HUES6 (cell line): ENCODE data around the gene EHBP1L1.
A peak's percentile ranks its signal among the peaks of the same experiment; 100 is the strongest.

Experiments used
- H3K27ac ChIP-seq: 2 replicates; pipeline ENCODE4 v1.7.0; 2013; ENCODE audit warnings: low read depth, mild to moderate bottlenecking, low read length, inconsistent platforms
- H3K27me3 ChIP-seq: 2 replicates; pipeline ENCODE4 v1.6.1; 2013; ENCODE audit warnings: low read length; ENCODE audit not compliant: control insufficient read depth, insufficient read depth
- H3K36me3 ChIP-seq: 2 replicates; pipeline ENCODE4 v1.6.1; 2013; ENCODE audit warnings: low read length; ENCODE audit not compliant: control insufficient read depth, insufficient read depth
- H3K4me1 ChIP-seq: 2 replicates; pipeline ENCODE4 v1.6.1; 2013; ENCODE audit warnings: low read length; ENCODE audit not compliant: control insufficient read depth, insufficient read depth
- H3K4me3 ChIP-seq: 2 replicates; pipeline ENCODE4 v1.5.1; 2013; ENCODE audit warnings: low read depth, low read length
- H3K9ac ChIP-seq: one replicate; pipeline ENCODE4 v1.6.1; 2013; ENCODE audit warnings: mild to moderate bottlenecking, low read length
- H3K9me3 ChIP-seq: 2 replicates; pipeline ENCODE4 v1.6.1; 2013; ENCODE audit warnings: low read depth, low read length; ENCODE audit not compliant: control insufficient read depth, insufficient read depth

EHBP1L1 gene

GRCh38 chr11:65606876-65607613, 31.2 kb downstream of the EHBP1L1 start:
- Histone ChIP-seq H3K27ac (no peak overlapping the region; the same call in 1 of the 2 replicates), H3K4me3 (peak overlapping the region; percentile 57)

GRCh38 chr11:65607614-65608426, 32.0 kb downstream of the EHBP1L1 start:
- no peak overlapping the region for H3K9ac ChIP-seq
- peaks cover 30% of the 10 kb centered on the region for H3K4me1 ChIP-seq
- H3K9me3 ChIP-seq = no peaks in the 10 kb centered on the region
- H3K27ac ChIP-seq = no peak overlapping the region
- H3K36me3 ChIP-seq = peaks cover 32% of the 10 kb centered on the region
- H3K27me3 ChIP-seq = no peaks in the 10 kb centered on the region
- peak overlapping the region; percentile 57 for H3K4me3 ChIP-seq

More at GRCh38 chr11:65606876-65607613, 31.2 kb downstream of the EHBP1L1 start:
- Histone ChIP-seq H3K9me3 (no peaks in the 10 kb centered on the region), H3K36me3 (peaks cover 32% of the 10 kb centered on the region), H3K4me1 (peaks cover 22% of the 10 kb centered on the region), H3K9ac (no peak overlapping the region), H3K27me3 (no peaks in the 10 kb centered on the region)

- no peak overlapping the region for H3K27ac ChIP-seq
- no peaks in the 10 kb centered on the region for H3K27me3 ChIP-seq
- no peak overlapping the region for H3K4me3 ChIP-seq
- peaks cover 20% of the 10 kb centered on the region for H3K36me3 ChIP-seq
- H3K4me1 ChIP-seq = peaks cover 36% of the 10 kb centered on the region
- H3K9ac ChIP-seq = no peak overlapping the region
- no peaks in the 10 kb centered on the region for H3K9me3 ChIP-seq
Measured at GRCh38 chr11:65609229-65609628, 33.4 kb downstream of the EHBP1L1 start.

- Histone ChIP-seq H3K4me1 (peaks cover 36% of the 10 kb centered on the region), H3K9ac (no peak overlapping the region), H3K27me3 (no peaks in the 10 kb centered on the region), H3K27ac (no peak overlapping the region), H3K4me3 (no peak overlapping the region), H3K36me3 (peaks cover 15% of the 10 kb centered on the region), H3K9me3 (no peaks in the 10 kb centered on the region)
Measured at GRCh38 chr11:65609665-65610064, 33.8 kb downstream of the EHBP1L1 start.

GRCh38 chr11:65610404-65610803, 34.6 kb downstream of the EHBP1L1 start:
- H3K4me3 ChIP-seq = no peak overlapping the region
- H3K27ac ChIP-seq = no peak overlapping the region
- no peak overlapping the region for H3K9ac ChIP-seq

GRCh38 chr11:65611028-65611757, 35.3 kb downstream of the EHBP1L1 start:
- no peak overlapping the region; the same call in 1 of the 2 replicates for H3K4me3 ChIP-seq
- no peaks in the 10 kb centered on the region for H3K9me3 ChIP-seq
- no peaks in the 10 kb centered on the region for H3K27me3 ChIP-seq
- peaks cover 36% of the 10 kb centered on the region for H3K4me1 ChIP-seq
- H3K27ac ChIP-seq = no peak overlapping the region
- H3K9ac ChIP-seq = no peak overlapping the region
- H3K36me3 ChIP-seq = peaks cover 3% of the 10 kb centered on the region; the same call in 1 of the 2 replicates

More at GRCh38 chr11:65610404-65610803, 34.6 kb downstream of the EHBP1L1 start:
- H3K9me3 ChIP-seq = no peaks in the 10 kb centered on the region
- H3K36me3 ChIP-seq = peaks cover 8% of the 10 kb centered on the region
- H3K4me1 ChIP-seq = peaks cover 36% of the 10 kb centered on the region
- H3K27me3 ChIP-seq = no peaks in the 10 kb centered on the region

GRCh38 chr11:65611758-65612603, 36.1 kb downstream of the EHBP1L1 start:
- Histone ChIP-seq H3K9ac (peak overlapping the region; percentile 9), H3K27me3 (no peaks in the 10 kb centered on the region), H3K4me1 (peaks cover 36% of the 10 kb centered on the region), H3K27ac (no peak overlapping the region), H3K9me3 (no peaks in the 10 kb centered on the region), H3K4me3 (peak overlapping the region; percentile 75; the same call in 1 of the 2 replicates), H3K36me3 (peaks cover 3% of the 10 kb centered on the region)

GRCh38 chr11:65612691-65613090, 36.8 kb downstream of the EHBP1L1 start:
- no peak overlapping the region for H3K9ac ChIP-seq

GRCh38 chr11:65613091-65613928, 37.5 kb downstream of the EHBP1L1 start:
- H3K9ac ChIP-seq = peak overlapping the region; percentile 58
- no peaks in the 10 kb centered on the region for H3K9me3 ChIP-seq
- H3K4me3 ChIP-seq = peak overlapping the region; percentile 75
- H3K27ac ChIP-seq = peak overlapping the region; percentile 63
- no peaks in the 10 kb centered on the region for H3K27me3 ChIP-seq
- H3K36me3 ChIP-seq = peaks cover 17% of the 10 kb centered on the region
- peaks cover 26% of the 10 kb centered on the region for H3K4me1 ChIP-seq

More at GRCh38 chr11:65612691-65613090, 36.8 kb downstream of the EHBP1L1 start:
- Histone ChIP-seq H3K27ac (no peak overlapping the region), H3K4me1 (peaks cover 32% of the 10 kb centered on the region), H3K27me3 (no peaks in the 10 kb centered on the region), H3K9me3 (no peaks in the 10 kb centered on the region), H3K36me3 (peaks cover 10% of the 10 kb centered on the region), H3K4me3 (peak overlapping the region; percentile 75)
